ENCODE measurements around the gene RRP1.

DNA sequence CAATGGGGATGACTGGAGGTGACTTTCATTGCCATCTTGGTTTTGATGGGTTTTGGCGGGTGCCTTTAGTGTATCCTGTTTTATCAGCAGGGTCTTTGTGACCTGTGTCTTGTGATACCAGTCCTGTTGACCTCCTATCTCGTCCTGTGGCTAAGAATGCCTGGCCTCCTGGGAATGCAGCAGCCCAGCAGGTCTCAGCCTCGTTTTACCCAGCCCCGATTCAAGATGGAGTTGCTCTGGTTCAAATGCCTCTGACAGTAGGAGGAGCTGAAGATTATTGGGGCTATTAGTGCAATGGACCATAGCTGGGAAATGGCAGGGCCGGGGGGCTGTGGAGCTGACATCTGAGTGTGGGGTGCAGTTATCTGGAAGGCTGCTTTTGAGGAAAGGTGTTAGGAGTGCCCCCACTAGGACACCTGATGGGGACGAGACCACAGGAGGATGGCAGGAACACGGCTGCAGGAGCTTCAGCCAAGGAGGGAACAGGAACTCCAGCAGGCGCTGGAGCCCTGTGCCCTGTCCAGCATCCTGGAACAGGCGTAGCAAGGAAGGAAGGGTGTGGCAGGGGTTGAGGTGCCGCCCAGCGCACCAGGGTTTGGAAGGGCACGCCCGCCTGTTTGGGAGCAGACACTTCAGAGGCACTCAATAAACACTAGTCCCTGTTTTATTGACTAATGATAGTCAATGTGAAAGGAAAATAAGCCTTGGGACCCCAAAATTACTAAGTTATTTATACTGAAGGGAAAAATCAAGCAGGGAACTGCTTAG is 60.3 kb downstream of the RRP1 start:
- no peak for TF ChIP-seq YY1 (IDR thresholded peaks at IDR 0.05; ENCODE audit: extremely low read depth, insufficient replicate concordance, low read depth, low read length)
- TF ChIP-seq, protein P1, sequence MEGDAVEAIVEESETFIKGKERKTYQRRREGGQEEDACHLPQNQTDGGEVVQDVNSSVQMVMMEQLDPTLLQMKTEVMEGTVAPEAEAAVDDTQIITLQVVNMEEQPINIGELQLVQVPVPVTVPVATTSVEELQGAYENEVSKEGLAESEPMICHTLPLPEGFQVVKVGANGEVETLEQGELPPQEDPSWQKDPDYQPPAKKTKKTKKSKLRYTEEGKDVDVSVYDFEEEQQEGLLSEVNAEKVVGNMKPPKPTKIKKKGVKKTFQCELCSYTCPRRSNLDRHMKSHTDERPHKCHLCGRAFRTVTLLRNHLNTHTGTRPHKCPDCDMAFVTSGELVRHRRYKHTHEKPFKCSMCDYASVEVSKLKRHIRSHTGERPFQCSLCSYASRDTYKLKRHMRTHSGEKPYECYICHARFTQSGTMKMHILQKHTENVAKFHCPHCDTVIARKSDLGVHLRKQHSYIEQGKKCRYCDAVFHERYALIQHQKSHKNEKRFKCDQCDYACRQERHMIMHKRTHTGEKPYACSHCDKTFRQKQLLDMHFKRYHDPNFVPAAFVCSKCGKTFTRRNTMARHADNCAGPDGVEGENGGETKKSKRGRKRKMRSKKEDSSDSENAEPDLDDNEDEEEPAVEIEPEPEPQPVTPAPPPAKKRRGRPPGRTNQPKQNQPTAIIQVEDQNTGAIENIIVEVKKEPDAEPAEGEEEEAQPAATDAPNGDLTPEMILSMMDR (IDR thresholded peaks at IDR 0.05 in 2 of 3, conservative IDR thresholded peaks at IDR 0.05 in 1 of 3; ENCODE audit: borderline replicate concordance in 1 of 3, insufficient read depth in 1 of 3, low read depth in 2 of 3, low read length in 2 of 3): no peak
- no peak for TF ChIP-seq POLR2AphosphoS5 (IDR thresholded peaks at IDR 0.05; ENCODE audit: low read depth, low read length)
- no peak for TF ChIP-seq EZH2phosphoT487 (IDR thresholded peaks at IDR 0.05; ENCODE audit: borderline replicate concordance)
- TF ChIP-seq CBX3 (IDR thresholded peaks at IDR 0.05; ENCODE audit: low read depth): no peak
- no peak for TF ChIP-seq POLR2A (IDR thresholded peaks at IDR 0.05; ENCODE audit: borderline replicate concordance, extremely low read depth, insufficient read depth, insufficient read length)
- TF ChIP-seq, protein P2, sequence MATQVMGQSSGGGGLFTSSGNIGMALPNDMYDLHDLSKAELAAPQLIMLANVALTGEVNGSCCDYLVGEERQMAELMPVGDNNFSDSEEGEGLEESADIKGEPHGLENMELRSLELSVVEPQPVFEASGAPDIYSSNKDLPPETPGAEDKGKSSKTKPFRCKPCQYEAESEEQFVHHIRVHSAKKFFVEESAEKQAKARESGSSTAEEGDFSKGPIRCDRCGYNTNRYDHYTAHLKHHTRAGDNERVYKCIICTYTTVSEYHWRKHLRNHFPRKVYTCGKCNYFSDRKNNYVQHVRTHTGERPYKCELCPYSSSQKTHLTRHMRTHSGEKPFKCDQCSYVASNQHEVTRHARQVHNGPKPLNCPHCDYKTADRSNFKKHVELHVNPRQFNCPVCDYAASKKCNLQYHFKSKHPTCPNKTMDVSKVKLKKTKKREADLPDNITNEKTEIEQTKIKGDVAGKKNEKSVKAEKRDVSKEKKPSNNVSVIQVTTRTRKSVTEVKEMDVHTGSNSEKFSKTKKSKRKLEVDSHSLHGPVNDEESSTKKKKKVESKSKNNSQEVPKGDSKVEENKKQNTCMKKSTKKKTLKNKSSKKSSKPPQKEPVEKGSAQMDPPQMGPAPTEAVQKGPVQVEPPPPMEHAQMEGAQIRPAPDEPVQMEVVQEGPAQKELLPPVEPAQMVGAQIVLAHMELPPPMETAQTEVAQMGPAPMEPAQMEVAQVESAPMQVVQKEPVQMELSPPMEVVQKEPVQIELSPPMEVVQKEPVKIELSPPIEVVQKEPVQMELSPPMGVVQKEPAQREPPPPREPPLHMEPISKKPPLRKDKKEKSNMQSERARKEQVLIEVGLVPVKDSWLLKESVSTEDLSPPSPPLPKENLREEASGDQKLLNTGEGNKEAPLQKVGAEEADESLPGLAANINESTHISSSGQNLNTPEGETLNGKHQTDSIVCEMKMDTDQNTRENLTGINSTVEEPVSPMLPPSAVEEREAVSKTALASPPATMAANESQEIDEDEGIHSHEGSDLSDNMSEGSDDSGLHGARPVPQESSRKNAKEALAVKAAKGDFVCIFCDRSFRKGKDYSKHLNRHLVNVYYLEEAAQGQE (IDR thresholded peaks at IDR 0.05; ENCODE audit: low read depth): no peak
- TF ChIP-seq SIN3A (IDR thresholded peaks at IDR 0.05; ENCODE audit: low read depth): no peak
